Fibroblast of the conjunctiva (primary cell): ENCODE data around the gene CHD1L.
"Not testable (repeated sequence)": the region's sequence is repeated elsewhere in the genome, so short reads cannot be mapped to it uniquely, and the experiment has no call there.

Source experiments
- DNase-seq: peaks from one replicate; pipeline ENCODE4 v3.0.0-alpha.2; 2010; ENCODE audit warnings: low read depth

Gene CHD1L

DNA sequence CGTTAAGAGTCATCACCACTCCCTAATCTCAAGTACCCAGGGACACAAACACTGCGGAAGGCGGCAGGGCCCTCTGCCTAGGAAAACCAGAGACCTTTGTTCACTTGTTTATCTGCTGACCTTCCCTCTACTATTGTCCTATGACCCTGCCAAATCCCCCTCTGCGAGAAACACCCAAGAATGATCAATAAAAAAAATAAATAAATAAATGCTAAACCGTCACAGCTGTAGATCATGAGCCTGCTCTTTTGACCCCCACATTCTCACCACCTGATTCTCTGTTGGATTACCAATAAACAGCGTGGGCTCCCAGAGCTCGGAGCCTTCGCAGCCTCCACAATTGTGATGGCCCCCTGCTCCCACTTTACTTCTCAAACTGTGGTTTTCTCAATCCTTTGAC, 8.6 kb upstream of the CHD1L start:
- not testable (repeated sequence) for DNase-seq

DNA sequence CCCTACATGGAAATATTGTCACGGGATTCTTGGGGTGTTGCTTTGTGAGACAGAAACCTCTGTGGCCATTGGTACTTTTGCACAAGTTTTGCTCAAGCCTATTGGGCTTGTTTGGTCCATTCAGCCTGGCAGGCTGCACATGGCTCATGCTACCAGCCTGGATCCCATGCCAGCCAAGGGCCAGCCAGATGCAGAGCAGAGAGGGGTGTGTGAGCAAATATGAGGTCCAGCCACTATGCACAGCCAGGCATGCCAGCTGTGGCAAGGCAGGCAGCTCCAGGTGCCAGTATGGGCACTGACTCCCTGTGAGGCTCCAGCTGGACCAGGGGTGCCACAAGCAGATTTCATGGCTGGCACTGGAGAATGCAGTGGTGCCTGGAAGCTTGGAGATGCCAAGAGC, 6.7 kb upstream of the CHD1L start:
- DNase-seq = no peak

DNA sequence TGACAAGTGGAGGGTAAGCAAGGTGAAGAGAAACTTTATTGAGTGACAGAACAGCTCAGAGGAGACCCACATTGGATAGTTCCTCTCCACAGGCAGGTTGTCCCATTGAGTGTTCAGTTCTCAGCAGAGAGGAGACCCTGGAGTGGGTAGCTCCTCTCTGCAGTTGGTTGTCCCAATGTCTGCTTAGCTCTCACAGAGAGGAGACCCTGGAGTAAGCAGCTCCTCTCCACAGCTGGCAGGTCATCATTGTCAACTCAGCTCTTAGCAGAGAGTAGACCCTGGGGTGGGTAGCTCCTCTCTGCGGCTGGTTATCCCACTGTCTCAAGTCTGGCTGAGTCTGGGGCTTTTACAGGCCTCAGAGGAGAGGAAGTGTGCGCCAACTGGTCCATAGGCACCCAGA, 6.0 kb upstream of the CHD1L start:
- DNase-seq = no peak

DNA sequence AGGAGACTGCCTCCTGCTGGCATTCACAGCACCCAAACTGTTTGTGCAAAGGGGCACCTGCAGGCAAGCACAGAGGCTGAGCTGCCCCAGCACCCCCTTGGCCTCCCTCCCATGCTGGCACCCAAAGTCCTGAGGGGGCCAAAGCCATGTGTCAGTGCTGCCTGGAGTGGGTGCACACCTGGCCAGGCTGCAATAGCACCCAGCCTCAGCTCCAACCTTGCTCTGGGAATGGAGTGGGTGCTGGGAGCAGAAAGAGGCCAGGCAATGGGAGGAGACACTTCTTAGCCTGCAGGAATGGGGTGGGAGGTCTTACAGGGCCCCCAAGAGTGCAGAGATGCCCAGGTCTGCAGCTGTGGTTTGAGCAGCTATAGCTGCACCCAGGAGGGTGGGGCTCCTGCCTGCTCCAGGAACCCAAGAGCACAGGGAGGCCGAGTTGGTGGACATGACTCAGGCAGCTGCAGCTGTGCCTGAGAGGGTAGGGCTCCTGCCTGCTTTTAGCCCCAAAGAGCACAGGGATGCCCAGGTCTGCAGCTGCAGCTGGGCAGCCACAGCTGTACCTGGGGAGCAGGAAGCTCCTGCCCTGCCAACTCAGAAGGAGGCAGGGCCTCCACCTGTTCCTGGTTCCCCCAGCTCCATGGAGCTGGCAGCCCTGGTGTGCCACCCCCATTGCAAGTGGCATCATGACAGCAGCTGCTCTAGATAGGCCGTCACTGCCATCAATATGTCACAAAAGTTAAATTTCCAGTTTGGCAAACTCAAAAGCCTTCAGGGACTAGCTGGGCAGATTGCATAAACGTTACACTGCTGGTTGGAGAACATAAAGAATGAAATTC, 5.3 kb upstream of the CHD1L start:
- no peak for DNase-seq

DNA sequence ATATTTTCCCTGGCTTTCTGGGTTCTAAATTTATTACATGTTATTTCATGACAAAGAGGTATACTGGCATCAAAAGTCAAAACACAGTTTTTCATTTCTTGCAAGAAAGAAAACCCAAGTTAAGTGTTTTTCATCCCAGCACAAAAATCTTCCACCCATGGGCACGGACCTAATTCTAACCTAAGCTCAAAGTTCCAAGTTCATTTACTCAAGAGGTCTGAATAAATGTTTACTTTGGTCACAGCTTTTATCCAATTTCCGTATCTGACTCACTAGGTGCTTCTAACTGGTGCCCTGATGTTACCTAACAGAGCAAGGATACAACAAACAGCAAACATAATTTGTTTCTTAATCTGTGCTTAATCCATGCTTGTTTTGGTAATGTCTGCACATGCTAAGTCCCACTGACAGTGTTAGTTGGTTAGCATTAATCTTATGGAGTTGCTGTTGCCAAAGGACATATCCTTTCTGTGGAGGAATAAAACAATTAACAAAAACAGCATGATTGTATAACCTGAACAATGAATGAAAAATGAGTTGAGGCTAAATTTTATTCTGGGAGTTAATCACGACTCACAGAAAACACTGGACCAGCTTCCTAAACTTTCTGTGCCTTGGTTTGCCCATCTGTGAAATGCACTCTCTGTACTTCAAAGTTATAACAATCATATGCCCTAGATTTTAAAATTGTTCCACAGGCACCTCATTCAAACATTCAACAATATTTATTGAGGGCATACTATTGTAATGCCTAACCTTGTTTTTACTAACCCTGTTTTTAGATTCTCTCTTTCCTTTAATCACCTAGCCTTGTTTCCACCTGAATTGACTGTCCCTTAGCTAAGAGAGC, 4.2 kb upstream of the CHD1L start:
- no peak for DNase-seq

DNA sequence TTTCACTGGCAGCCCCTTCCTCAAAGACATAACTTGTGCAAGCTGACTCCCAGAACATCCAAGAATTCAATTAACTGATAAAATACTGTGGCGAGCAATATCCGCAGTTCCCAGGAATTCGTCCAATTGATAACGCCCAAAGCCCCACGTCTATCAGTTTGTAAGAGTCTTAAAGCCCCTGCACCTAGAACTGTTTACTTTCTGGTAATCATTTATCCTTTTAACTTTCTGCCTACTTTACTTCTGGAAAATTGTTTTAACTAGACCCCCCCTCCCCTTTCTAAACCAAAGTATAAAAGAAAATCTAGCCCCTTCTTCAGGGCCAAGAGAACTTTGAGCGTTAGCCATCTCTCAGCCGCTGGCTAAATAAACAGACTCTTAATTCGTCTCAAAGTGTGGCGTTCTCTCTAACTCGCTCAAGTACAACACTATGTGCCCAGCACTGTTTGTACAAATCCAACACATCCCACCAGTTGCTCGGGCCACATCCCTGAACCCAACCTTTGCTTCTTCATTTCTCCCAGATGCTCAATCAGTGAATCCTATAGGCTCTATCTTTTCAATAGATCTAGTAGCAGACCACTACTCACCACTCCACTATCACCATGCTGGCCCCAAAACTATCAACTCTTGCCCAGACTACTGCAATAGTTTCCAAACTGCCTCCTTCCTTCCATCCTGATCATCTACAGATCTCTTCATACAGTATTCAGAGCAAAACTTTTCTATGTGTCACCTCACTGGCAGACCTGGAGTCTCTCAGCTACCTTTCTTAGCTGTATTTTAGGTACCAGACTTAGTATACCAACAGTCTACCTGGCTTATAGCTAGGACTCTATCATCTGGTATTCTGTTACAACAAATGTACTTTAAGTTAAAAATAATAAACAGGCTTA, 3.3 kb upstream of the CHD1L start:
- no peak for DNase-seq

DNA sequence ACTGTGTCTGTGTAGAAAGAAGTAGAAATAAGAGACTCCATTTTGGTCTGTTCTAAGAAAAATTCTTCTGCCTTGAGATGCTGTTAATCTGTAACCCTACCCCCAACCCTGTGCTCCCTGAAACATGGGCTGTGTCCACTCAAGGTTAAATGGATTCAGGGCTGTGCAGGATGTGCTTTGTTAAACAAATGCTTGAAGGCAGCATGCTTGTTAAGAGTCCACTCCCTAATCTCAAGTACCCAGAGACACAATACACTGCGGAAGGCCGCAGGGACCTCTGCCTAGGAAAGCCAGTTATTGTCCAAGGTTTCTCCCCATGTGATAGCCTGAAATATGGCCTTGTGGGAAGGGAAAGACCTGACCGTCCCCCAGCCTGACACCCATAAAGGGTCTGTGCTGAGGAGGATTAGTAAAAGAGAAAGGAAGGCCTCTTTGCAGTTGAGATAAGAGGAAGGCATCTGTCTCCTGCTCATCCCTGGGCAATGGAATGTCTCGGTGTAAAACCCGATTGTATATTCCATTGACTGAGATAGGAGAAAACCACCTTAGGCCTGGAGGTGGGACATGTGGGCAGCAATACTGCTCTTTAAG, 2.3 kb upstream of the CHD1L start:
- not testable (repeated sequence) for DNase-seq

DNA sequence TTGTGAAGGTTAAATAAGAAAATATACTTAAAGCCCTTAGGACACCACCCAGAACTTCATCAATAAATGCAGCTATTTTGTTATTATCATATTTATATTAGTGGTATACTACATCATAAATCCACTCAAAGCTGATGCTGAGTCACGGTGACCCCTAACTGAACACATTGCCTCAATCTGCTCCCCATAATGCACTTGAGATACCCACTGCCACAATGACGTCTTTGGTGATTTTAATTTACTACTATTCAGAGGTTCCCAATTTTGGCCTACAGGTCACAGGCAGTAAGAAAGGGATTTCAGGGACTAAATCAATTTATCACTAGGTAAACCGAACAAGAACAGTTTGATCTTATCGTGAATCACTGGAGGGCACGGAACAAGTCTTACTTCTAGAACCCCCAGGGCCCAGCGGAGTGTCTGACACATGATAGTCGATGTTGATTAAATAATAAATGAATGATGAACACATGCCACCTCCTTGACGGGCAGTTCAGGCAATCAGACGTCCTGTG, 493 bp upstream of the CHD1L start:
- DNase-seq = no peak

DNA sequence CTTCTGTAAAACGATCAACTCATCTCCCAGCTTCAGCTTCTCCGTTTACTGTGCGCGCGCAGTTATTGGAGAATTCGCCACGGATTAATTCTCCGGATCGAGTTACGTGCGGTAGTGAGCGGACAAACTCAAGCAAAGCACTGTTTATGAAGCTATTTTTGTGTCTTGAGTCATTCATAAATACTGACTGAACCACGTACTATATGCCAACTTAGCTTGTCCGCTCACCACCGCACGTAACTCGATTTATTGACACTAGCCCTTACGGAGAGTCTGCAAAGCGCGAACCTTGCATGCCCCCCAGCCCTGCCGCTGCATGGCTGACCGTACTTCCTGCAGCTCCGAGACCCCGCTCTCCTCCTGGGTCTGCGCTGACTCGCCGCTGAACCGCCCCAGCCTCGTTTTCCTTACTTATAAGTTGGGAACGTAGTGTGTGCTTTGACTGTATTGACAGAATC, 773 bp downstream of the CHD1L start:
- DNase-seq = peak; percentile 22

DNA sequence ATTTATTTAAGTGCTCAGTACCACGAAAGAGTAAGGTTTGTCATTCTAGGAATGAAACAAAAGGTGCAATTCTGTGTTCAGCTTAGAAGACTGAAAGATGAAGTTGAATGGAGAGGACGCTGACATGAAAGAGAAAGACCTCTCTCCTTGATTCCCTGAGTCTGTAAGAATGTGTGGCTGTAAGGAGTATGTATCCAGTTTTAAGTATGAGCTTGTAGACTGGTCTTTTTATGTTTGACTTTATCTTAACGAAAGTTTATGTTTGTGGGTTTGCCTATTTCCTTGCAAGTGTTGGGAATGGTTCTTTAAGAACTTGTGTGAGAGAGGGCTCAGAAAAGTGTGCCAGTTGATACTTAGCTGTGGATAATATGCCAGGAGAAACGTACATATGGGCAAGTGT, 1.4 kb downstream of the CHD1L start:
- DNase-seq = no peak

DNA sequence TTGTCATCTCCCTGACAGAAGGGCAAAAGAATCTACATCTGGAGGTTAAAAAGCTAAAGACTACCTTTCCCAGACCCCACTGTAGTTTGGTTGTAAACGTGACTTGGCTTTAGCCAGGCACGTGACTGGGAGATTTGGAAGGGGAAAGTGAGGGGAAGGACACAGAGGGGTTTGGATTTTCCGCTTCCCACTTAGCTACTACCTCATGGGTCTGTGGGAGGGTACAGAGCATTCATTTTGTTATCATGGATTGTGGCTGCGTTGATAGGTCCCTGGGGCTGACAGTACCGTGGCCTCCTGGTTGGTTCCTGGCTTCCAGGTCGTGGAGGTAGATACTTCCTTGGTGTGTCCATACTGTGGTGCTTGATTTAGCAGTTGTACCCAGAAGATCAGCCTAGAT, 2.6 kb downstream of the CHD1L start:
- DNase-seq = no peak

DNA sequence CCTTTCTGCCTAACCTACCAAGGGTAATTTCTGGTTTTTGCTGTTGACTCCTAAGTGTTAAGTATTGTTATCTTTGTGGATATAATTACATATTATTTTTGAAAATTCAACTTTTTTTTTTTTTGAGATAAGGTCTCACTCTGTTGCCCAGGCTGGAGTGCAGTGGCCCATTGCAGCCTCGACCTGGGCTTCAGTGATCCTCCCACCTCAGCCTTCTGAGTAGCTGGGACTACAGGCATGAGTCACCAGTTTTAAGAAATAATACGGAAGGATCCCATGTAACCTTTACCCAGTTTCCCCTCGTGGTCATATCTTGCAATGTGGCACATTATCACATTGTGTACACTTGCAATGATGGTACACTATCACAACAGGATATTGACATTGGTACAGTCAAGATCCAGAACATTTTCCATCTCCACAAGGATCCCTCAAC, 3.1 kb downstream of the CHD1L start:
- no peak for DNase-seq

DNA sequence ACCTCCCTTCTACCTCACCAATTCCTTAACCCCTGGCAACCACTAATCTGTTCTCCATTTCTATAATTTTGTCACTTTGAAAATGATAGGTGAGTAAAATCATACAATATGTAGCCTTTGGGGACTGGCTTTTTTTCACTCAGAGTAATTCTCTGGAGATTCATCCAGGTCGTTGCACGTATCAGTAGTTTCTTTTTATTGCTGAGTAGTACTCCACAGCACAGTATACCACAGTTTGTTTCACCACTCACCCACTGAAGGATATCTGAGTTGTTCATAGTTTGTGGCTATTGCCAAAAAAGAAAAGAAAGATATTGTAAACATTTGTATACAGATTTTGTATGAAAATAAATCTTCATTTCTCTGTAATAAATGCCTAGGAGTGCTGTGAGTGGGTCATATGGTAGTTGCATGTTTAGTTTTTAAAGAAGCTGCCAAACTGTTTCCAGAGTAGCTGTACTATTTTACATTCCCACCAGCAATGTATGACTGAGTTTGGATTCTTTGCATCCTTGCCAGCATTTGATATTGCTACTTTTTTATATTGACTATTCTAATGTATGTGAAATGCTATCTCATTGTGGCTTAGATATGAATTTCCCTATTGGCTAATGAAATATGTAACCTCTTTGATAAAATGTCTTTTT, 3.7 kb downstream of the CHD1L start:
- no peak for DNase-seq

DNA sequence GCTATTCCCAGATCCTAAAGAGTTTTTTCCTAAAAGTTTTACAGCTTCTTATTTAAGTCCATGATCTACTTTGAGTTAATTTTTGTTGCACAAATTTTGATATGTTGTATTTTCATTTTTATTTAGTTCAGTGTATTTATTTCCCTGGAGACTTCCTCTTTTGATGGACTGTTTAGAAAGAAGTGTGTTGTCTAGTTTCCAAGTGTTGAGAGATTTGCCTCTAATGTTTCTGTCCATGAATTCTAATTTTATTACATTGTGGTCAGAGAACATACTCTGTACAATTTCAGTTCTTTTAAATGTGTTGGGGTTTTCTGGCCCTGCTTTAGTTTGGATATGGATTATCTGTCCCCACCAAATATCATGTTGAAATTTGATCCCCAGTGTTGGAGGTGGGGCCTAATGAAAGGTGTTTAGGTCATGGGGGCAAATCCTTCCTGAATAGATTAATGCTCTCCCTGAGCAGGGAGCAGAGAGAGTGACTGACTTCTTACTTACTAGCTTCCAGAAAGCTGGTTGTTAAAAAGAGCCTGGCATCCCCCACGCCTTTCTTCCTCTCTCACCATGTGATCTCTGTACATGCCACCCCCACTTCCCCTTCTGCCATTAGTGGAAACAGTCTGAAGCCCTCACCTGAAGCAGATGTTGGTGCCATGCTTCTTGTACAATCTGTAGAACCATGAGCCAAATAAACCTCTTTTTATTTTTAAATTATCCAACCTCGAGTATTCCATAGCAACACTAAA, 4.6 kb downstream of the CHD1L start:
- no peak for DNase-seq

DNA sequence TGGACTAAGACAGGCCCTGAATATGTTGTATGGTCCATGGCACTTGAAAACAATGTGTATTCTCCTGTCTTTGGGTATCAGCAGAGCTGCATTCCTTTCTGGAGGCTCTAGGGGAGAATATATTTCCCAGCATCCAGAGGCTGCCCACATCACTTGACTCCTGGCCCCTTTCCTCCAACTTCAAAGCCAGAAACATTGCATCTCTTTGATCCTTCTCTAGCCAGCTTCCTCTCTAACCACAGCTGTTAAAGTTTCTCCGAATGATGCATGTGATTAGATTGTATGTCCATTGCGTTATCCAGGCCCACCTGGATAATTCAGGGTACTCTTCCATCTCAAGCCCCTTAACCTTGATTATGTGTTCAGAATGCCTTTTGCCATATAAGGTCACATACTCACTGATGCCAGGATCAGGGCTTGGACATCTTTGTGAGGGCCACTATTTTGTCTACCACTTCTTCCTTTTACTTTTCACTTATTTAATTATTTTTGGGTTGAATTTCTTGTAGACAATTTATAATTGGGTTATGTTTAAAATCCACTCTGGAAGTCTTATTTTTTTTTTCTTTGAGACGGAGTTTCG, 5.3 kb downstream of the CHD1L start:
- DNase-seq = no peak

DNA sequence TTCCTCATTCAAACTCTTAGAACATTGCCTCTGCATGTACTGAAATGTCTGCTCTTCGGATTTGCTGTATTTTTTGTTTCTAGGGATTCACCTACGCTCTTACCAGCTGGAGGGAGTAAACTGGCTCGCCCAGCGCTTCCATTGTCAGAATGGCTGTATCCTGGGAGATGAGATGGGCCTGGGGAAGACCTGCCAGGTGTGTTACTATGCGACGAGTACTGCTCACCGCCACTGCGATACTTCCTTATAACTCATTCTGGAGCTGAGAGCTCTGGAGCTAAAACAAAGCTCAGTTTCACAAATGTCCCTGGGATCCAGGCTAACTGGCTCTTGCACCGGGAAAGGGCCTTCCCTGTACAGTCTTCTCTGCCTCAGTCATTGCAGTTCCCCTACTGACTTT, 10.1 kb downstream of the CHD1L start:
- DNase-seq = no peak

DNA sequence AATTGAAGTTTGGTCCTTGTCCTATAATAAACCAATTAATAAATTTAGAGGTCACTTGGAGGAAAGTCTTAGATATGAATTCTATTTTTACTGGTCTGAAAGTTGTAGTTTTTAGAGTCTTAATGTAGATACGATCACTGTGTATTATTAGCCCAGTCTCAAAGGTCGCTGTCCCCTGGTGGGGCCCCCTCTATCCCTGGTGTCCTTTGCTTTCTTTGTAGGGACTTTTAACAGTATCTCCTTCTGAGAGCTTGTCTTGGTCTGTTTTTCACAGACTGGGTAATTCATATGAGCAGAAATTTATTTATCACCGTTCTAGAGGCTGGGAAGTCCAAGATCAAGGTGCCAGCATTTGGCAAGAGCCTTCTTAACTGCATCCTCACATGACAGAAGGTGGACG, 18.5 kb downstream of the CHD1L start:
- no peak for DNase-seq

DNA sequence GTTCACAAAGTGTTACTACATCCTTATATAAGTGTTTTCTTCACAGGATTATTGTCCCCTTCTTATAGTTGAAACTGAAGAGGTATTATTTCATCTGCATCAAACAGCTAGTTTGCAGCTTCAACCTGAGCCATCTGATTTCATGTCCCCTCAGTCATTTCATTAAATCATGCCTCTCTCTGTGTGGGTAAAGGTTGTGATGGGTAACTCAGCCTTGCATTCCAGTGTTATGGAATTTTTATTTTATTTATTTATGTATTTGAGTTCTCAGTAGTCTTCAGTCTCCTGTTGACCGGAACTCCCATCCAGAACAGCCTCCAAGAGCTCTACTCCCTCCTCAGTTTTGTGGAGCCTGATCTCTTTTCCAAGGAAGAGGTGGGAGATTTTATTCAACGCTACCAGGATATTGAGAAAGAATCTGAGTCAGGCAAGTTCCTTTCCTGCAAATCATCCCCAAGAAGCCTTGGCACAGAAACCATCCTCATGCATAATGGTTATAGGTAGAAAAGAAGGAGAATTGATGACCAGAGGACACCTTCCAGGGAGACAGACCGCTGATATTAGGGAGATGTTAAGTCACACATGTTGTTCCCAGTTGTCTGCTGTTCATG, 21.8 kb downstream of the CHD1L start:
- DNase-seq = no peak

DNA sequence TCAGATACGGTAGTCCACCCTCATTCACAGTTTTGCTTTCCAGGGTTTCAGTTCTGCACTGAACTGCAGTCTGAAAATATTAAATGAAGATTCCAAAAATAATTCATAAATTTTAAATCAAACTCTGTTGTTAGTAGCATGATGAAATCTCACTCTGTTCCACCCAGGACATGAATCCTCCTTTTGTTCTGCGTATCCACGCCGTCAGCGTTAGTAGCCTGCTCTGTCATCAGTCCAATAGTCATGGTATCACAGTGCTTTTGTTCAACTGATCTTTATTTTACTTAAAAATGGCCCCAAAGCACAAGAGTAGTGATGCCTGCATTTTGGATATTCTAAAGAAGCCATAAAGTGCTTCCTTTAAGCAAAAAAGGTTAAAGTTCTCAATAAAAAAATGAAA, 23.9 kb downstream of the CHD1L start:
- no peak for DNase-seq

DNA sequence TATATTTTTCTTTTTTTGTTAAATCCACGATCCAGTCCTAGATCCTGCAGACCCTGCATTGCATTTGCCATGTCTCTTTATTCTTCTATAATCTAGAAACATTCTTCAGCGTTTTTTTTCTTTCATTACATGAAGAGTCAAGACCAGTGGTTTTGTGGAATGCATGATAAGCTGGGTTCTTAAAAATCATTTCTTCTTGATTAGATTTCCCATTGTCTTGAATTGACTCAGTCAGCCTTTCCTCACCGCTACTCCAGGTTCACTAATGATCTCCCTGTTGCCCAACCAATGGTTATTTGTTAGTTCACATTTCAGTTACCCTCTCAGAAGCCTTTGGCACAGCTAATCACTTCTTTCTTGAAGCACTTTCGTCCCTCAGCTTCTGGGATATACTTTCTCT, 25.2 kb downstream of the CHD1L start:
- DNase-seq = no peak
